Caco-2 (cell line): ENCODE measurements around the gene RXRA. TPM values are rescaled to one million over a fixed set of nuclear protein-coding genes. Genes with fewer than 3 reads are reported as not detected.

Source experiments
- BruUV-seq: library from RNA; stranded (reverse); fragments of 400-500 nt; replicated peaks from 2 replicates; lab custom pipeline; 2021; lab: Mats Ljungman, UMichigan
- CTCF ChIA-PET: fragments of 300-600 bp; sonication (Branson Sonifier 250); formaldehyde crosslinking; loops from one replicate; lab custom pipeline; 2022; ENCODE audit warnings: antibody characterized with exemption; lab: Charles Lee
- POLR2A ChIA-PET: fragments of 300-600 bp; sonication (Branson Sonifier 250); formaldehyde crosslinking; loops from one replicate; lab custom pipeline; 2022; ENCODE audit warnings: antibody characterized with exemption; lab: Charles Lee
- DNase-seq, 2 experiments: peaks; one replicate each; pipeline versions ENCODE4 v3.0.0 to v3.0.0-alpha.2; 2020 to 2022
- H3K27me3 ChIP-seq: replicated peaks from 2 replicates; pipeline ENCODE4 v1.6.0; 2011; ENCODE audit warnings: low read length; ENCODE audit not compliant: control insufficient read depth, insufficient read depth
- H3K36me3 ChIP-seq: 2 replicates; pipeline ENCODE4 v1.5.1; 2011; ENCODE audit warnings: low read length; ENCODE audit not compliant: control insufficient read depth, insufficient read depth
- H3K4me1 ChIP-seq: fragments of 250-450 bp; sonication (Bioruptor Pico); 2 replicates; pipeline ENCODE4 v1.5.1; 2020; ENCODE audit warnings: mild to moderate bottlenecking
- H3K4me3 ChIP-seq: 2 replicates; pipeline ENCODE4 v1.5.1; 2011; ENCODE audit warnings: low read depth, mild to moderate bottlenecking, control low read depth, low read length
- H3K9me3 ChIP-seq: fragments of 250-450 bp; sonication (Bioruptor Pico); 2 replicates; pipeline ENCODE4 v1.5.1; 2020; ENCODE audit warnings: mild to moderate bottlenecking, moderate library complexity
- H3K27ac Mint-ChIP-seq: one replicate; pipeline ENCODE4 v1.8.0; 2022; ENCODE audit warnings: mixed read lengths; ENCODE audit not compliant: unreplicated experiment
- H3K27me3 Mint-ChIP-seq: one replicate; pipeline ENCODE4 v1.8.0; 2022; ENCODE audit warnings: mixed read lengths; ENCODE audit not compliant: insufficient read depth, unreplicated experiment
- H3K36me3 Mint-ChIP-seq: one replicate; pipeline ENCODE4 v1.8.0; 2022; ENCODE audit warnings: mild to moderate bottlenecking, mixed read lengths; ENCODE audit not compliant: insufficient read depth, unreplicated experiment
- H3K4me1 Mint-ChIP-seq: one replicate; pipeline ENCODE4 v1.8.0; 2022; ENCODE audit warnings: low read depth, mixed read lengths; ENCODE audit not compliant: unreplicated experiment
- H3K4me3 Mint-ChIP-seq: one replicate; pipeline ENCODE4 v1.8.0; 2022; ENCODE audit warnings: mild to moderate bottlenecking, moderate library complexity, mixed read lengths; ENCODE audit not compliant: unreplicated experiment
- H3K9me3 Mint-ChIP-seq: one replicate; pipeline ENCODE4 v1.8.0; 2022; ENCODE audit warnings: mixed read lengths; ENCODE audit not compliant: unreplicated experiment
- CTCF ChIP-seq, 2 experiments: fragments of 200-600 bp in 1 of 2; IDR thresholded peaks; 1 replicate in 1 of 2; 2 replicates in 1 of 2; pipeline versions ENCODE4 v1.5.1 to v1.8.0; 2011 to 2022; ENCODE audit warnings: antibody characterized with exemption in 1 of 2, control low read depth in 1 of 2, inconsistent platforms in 1 of 2, low read depth in 1 of 2, low read length in 1 of 2, mild to moderate bottlenecking in 1 of 2, moderate library complexity in 1 of 2; ENCODE audit not compliant: insufficient read depth in 1 of 2, severe bottlenecking in 1 of 2, unreplicated experiment in 1 of 2
- intact Hi-C: fragments of 100-400 bp; cut with micrococcal nuclease; formaldehyde crosslinking; loops from one replicate; pipeline ENCODE4 v1.10.0; 2022; ENCODE audit not compliant: unreplicated experiment
- total RNA-seq: library from RNA; stranded (reverse); gene quantifications from 2 replicates; pipeline ENCODE4 v1.2.3, GENCODE V29; 2022

RXRA gene
- total RNA-seq, 1 experiment from 2014 or later: 69.1 TPM

GRCh38 chr9:134474055-134474370 lies 147.8 kb downstream of the RXRA start:
- no peak for DNase-seq
- TF ChIP-seq CTCF (IDR thresholded peaks at IDR 0.05; ENCODE audit: insufficient read depth in 1 of 2, low read depth in 1 of 2, low read length in 1 of 2, severe bottlenecking in 1 of 2, unreplicated experiment in 1 of 2): no peak
- H3K9me3 ChIP-seq: no peaks in the 10 kb centered on the region
- ChIA-PET POLR2A (no interaction called here), CTCF (no interaction called here)
- Mint-ChIP-seq H3K27me3 (no peaks in the 10 kb centered on the region), H3K4me3 (no peak overlapping the region), H3K9me3 (no peaks in the 10 kb centered on the region), H3K27ac (no peak overlapping the region), H3K4me1 (no peaks in the 10 kb centered on the region), H3K36me3 (no peaks in the 10 kb centered on the region)
- H3K4me1 ChIP-seq: no peaks in the 10 kb centered on the region
- H3K36me3 ChIP-seq: no peaks in the 10 kb centered on the region
- H3K4me3 ChIP-seq: no peak overlapping the region
- no TSS peak for BruUV-seq
- H3K27me3 ChIP-seq: no peaks in the 10 kb centered on the region
- intact Hi-C loops: no loop called here

GRCh38 chr9:134475011-134475790 lies 148.9 kb downstream of the RXRA start:
- DNase-seq: no peak
- BruUV-seq: no TSS peak
- Histone ChIP-seq H3K9me3 (no peaks in the 10 kb centered on the region), H3K27me3 (no peaks in the 10 kb centered on the region), H3K4me1 (no peaks in the 10 kb centered on the region), H3K4me3 (no peak overlapping the region), H3K36me3 (no peaks in the 10 kb centered on the region)
- intact Hi-C loops: no loop called here
- TF ChIP-seq CTCF (IDR thresholded peaks at IDR 0.05; ENCODE audit: insufficient read depth in 1 of 2, low read depth in 1 of 2, low read length in 1 of 2, severe bottlenecking in 1 of 2, unreplicated experiment in 1 of 2): no peak
- ChIA-PET CTCF (no interaction called here), POLR2A (no interaction called here)
- Mint-ChIP-seq H3K27me3 (no peaks in the 10 kb centered on the region), H3K4me3 (no peak overlapping the region), H3K4me1 (no peaks in the 10 kb centered on the region), H3K9me3 (no peaks in the 10 kb centered on the region), H3K36me3 (no peaks in the 10 kb centered on the region), H3K27ac (no peak overlapping the region)

- H3K27ac Mint-ChIP-seq: no peak overlapping the region
- no peak for TF ChIP-seq CTCF (IDR thresholded peaks at IDR 0.05; ENCODE audit: insufficient read depth in 1 of 2, low read depth in 1 of 2, low read length in 1 of 2, severe bottlenecking in 1 of 2, unreplicated experiment in 1 of 2)
- intact Hi-C loops: no loop called here
- H3K4me3 Mint-ChIP-seq: no peak overlapping the region
- no peaks in the 10 kb centered on the region for H3K27me3 Mint-ChIP-seq
- DNase-seq: no peak
- BruUV-seq: no TSS peak
- no peaks in the 10 kb centered on the region for H3K9me3 ChIP-seq
- CTCF ChIA-PET: no interaction called here
- H3K36me3 Mint-ChIP-seq: no peaks in the 10 kb centered on the region
- no peaks in the 10 kb centered on the region for H3K9me3 Mint-ChIP-seq
- H3K4me1 ChIP-seq: no peaks in the 10 kb centered on the region
- no peaks in the 10 kb centered on the region for H3K4me1 Mint-ChIP-seq
- POLR2A ChIA-PET: no interaction called here
- no peaks in the 10 kb centered on the region for H3K27me3 ChIP-seq
- no peak overlapping the region for H3K4me3 ChIP-seq
- H3K36me3 ChIP-seq: no peaks in the 10 kb centered on the region
These were observed 150.2 kb downstream of the RXRA start for GRCh38 chr9:134476272-134476941.
